DMS79 (cell line): ENCODE results near the gene S100A7.
"Not testable (repeated sequence)": the region's sequence is repeated elsewhere in the genome, so short reads cannot be mapped to it uniquely, and the experiment has no call there.

Source experiments
- DNase-seq: peaks from one replicate; lab custom pipeline; 2025; lab: John Stamatoyannopoulos, UW

Gene S100A7

GRCh38 chr1:153476491-153477093 is 16.1 kb upstream of the S100A7 start:
- DNase-seq, result no peak

- no peak for DNase-seq
Measured at GRCh38 chr1:153475282-153475681, 14.8 kb upstream of the S100A7 start.

- DNase-seq, result no peak
Measured at GRCh38 chr1:153474347-153474746, 13.9 kb upstream of the S100A7 start.

- no peak for DNase-seq
Measured at GRCh38 chr1:153470707-153471106, 10.3 kb upstream of the S100A7 start.

- no peak for DNase-seq
Measured at GRCh38 chr1:153466908-153467307, 6.5 kb upstream of the S100A7 start.

GRCh38 chr1:153465811-153466636 is 5.6 kb upstream of the S100A7 start:
- no peak for DNase-seq

GRCh38 chr1:153462741-153463140 is 2.3 kb upstream of the S100A7 start:
- not testable (repeated sequence) for DNase-seq

- no peak for DNase-seq
Measured at GRCh38 chr1:153459655-153460054, 796 bp downstream of the S100A7 start.

GRCh38 chr1:153456396-153456795 is 4.1 kb downstream of the S100A7 start:
- DNase-seq, result no peak

GRCh38 chr1:153448851-153449250 is 11.6 kb downstream of the S100A7 start:
- DNase-seq, result not testable (repeated sequence)

- no peak for DNase-seq
Measured at GRCh38 chr1:153447498-153448170, 12.8 kb downstream of the S100A7 start.

GRCh38 chr1:153444078-153444477 is 16.4 kb downstream of the S100A7 start:
- no peak for DNase-seq

- DNase-seq, result no peak
Measured at GRCh38 chr1:153443486-153443885, 17.0 kb downstream of the S100A7 start.

GRCh38 chr1:153441238-153441755 is 19.2 kb downstream of the S100A7 start:
- no peak for DNase-seq

GRCh38 chr1:153439273-153439672 is 21.2 kb downstream of the S100A7 start:
- no peak for DNase-seq

GRCh38 chr1:153438599-153438998 is 21.9 kb downstream of the S100A7 start:
- DNase-seq, result no peak

GRCh38 chr1:153437236-153437635 is 23.2 kb downstream of the S100A7 start:
- DNase-seq, result no peak

GRCh38 chr1:153434746-153435455 is 25.6 kb downstream of the S100A7 start:
- DNase-seq, result no peak

- DNase-seq, result no peak
Measured at GRCh38 chr1:153432874-153433681, 27.4 kb downstream of the S100A7 start.

- no peak for DNase-seq
Measured at GRCh38 chr1:153431928-153432327, 28.5 kb downstream of the S100A7 start.

GRCh38 chr1:153431427-153431826 is 29.0 kb downstream of the S100A7 start:
- DNase-seq, result no peak
